ENCODE data around the gene ARL6IP1. TPM values are rescaled to one million over a fixed set of nuclear protein-coding genes. Genes with fewer than 3 reads are reported as not detected.

ARL6IP1 gene
- total and polyA plus RNA-seq, 2 of the 4 experiments (the other 2 are of a cell fraction): 78.1 to 190 TPM

GRCh38 chr16:18792836-18793433 is 8.4 kb downstream of the ARL6IP1 start:
- no peak for DNase-seq

More at GRCh38 chr16:18792836-18793433, 8.4 kb downstream of the ARL6IP1 start:
- in situ Hi-C loops (cut with MboI; ENCODE audit: low sequenced_read_pairs): no loop called here
- no peak overlapping the region for H3K4ac ChIP-seq (ENCODE audit: low read depth, low read length)
- no peak overlapping the region for H3K27ac ChIP-seq (ENCODE audit: insufficient read depth, low read length)
- no peak overlapping the region for H3K9ac ChIP-seq (ENCODE audit: low read depth, low read length)
- CTCF ChIA-PET: interaction anchor here (2.7 kb wide), 1 partner anchor 9 kb away, joined by 9 read pairs; the partner anchor contains the start of gene ARL6IP1
- intact Hi-C loops (cut with micrococcal nuclease): no loop called here
- no peak overlapping the region for H3K4me2 ChIP-seq (ENCODE audit: low read depth, low read length)
- peak overlapping the region; percentile 11 for H2BK5ac ChIP-seq (ENCODE audit: low read depth, low read length, poor library complexity, severe bottlenecking)
- H3K23ac ChIP-seq (ENCODE audit: low read depth, low read length): no peak overlapping the region
- H3K27me3 ChIP-seq (ENCODE audit: control insufficient read depth, insufficient read depth, low read length): no peaks in the 10 kb centered on the region
- H4K91ac ChIP-seq (ENCODE audit: insufficient read depth, low read depth, low read length): no peak overlapping the region
- H2BK20ac ChIP-seq (ENCODE audit: low read depth, low read length): no peak overlapping the region
- no peak overlapping the region for H3K18ac ChIP-seq (ENCODE audit: low read depth, low read length)
- peaks cover 22 to 41% of the 10 kb centered on the region in 2 experiments for H3K79me1 ChIP-seq (ENCODE audit: low read depth in 1 of 2, low read length in 2 of 2)
- no TSS peak for BruUV-seq (replicated peaks)
- no peak overlapping the region for H2BK120ac ChIP-seq (ENCODE audit: low read depth, low read length)
- peaks cover 21% of the 10 kb centered on the region for H3K36me3 ChIP-seq (ENCODE audit: control insufficient read depth, insufficient read depth, low read length)
- no peak overlapping the region for H3K4me3 ChIP-seq (ENCODE audit: insufficient read depth, low read depth, low read length)
- 0 out of 2 replicates have a peak, but pooled peaks cover 2% of the 10 kb centered on the region for H3K4me1 ChIP-seq (ENCODE audit: control insufficient read depth, insufficient read depth, low read length)
- no peaks in the 10 kb centered on the region for H3K9me1 ChIP-seq (ENCODE audit: insufficient read depth, low read length)
- H2BK15ac ChIP-seq (ENCODE audit: low read depth, low read length): no peak overlapping the region
- TF ChIP-seq FOS (IDR thresholded peaks at IDR 0.05; ENCODE audit: low read depth, low read length) (no peak), POLR2A (IDR thresholded peaks at IDR 0.05; ENCODE audit: low read depth, low read length) (no peak), CTCF (conservative IDR thresholded peaks at IDR 0.05; ENCODE audit: low read depth, low read length) (no peak), MAFK (IDR thresholded peaks at IDR 0.05; ENCODE audit: low read depth, low read length) (no peak)
- no peak overlapping the region for H2AK9ac ChIP-seq (replicated peaks; ENCODE audit: low read depth, low read length, poor library complexity)
- H4K8ac ChIP-seq (ENCODE audit: low read depth in 2 of 2, low read length in 2 of 2): peak overlapping the region in 1 of 2 experiments; percentile 22; a peak in 1 of 4 replicates
- H2AK5ac ChIP-seq (ENCODE audit: low read depth, low read length): no peak overlapping the region
- H3K14ac ChIP-seq (replicated peaks; ENCODE audit: low read depth, low read length): no peak overlapping the region
- H3K56ac ChIP-seq (ENCODE audit: extremely low read depth, insufficient read depth, low read length): no peak overlapping the region
- dilution Hi-C loops (cut with HindIII; ENCODE audit: low sequenced_read_pairs, unreplicated experiment): no loop called here
- WGBS, 2 experiments (ENCODE audit: extremely low coverage in 2 of 2, insufficient read length in 1 of 2): 96% methylated on average over 5 of the region's 11 CpGs; no CpG with 5 or more reads in 1 of the 2 experiments
- H4K5ac ChIP-seq (ENCODE audit: low read depth, low read length): no peak overlapping the region
- H4K20me1 ChIP-seq (ENCODE audit: insufficient read depth, low read length): peaks cover 22% of the 10 kb centered on the region
- no peak overlapping the region for H2AFZ ChIP-seq (replicated peaks; ENCODE audit: low read length, poor library complexity)
- ATAC-seq (ENCODE audit: low read depth): no peak
- H3K9me3 ChIP-seq (ENCODE audit: control insufficient read depth, insufficient read depth, low read length): no peaks in the 10 kb centered on the region
- POLR2A ChIA-PET (ENCODE audit: unreplicated experiment): no interaction called here
